HCT116 (cell line): ENCODE results near the gene SEMA6B. TPM values are rescaled to one million over a fixed set of nuclear protein-coding genes. Genes with fewer than 3 reads are reported as not detected.

Experiments used
- ATAC-seq: fragments of 200-7000 bp; cut with Tn5 transposase; 2 replicates; pipeline ENCODE4 v1.9.1; 2020; ENCODE audit warnings: mild to moderate bottlenecking, moderate library complexity
- BruUV-seq: library from RNA; stranded (reverse); fragments of 400-500 nt; replicated peaks from 2 replicates; lab custom pipeline; 2021; lab: Mats Ljungman, UMichigan
- CTCF ChIA-PET: fragments of 300-600 bp; sonication (Branson Sonifier 250); formaldehyde crosslinking; loops from one replicate; lab custom pipeline; 2021; ENCODE audit warnings: antibody characterized with exemption; lab: Charles Lee
- POLR2A ChIA-PET: fragments of 300-600, 350-600 bp; sonication (Branson Sonifier 250); formaldehyde crosslinking; loops from one replicate; lab custom pipeline; 2021; ENCODE audit warnings: antibody characterized with exemption; lab: Charles Lee
- RAD21 ChIA-PET, 2 experiments: fragments of 300-600 bp; sonication (Branson Sonifier 250); formaldehyde crosslinking; loops; one replicate each; lab custom pipeline; 2023; ENCODE audit warnings: low total read pairs in 2 of 2; ENCODE audit not compliant: uncharacterized antibody in 2 of 2, unreplicated experiment in 2 of 2, low non-redundant PET in 1 of 2; lab: Charles Lee
- DNase-seq: peaks from one replicate; pipeline ENCODE4 v3.0.0-alpha.2; 2010; ENCODE audit warnings: low read depth, low spot score
- H2AFZ ChIP-seq: fragments of 200-600 bp; shearing (Covaris generic), sonication (generic); 2 replicates; pipeline ENCODE4 v1.6.1; 2017; ENCODE audit warnings: low read depth, mixed run types, mixed read lengths, antibody characterized with exemption, low read length; ENCODE audit not compliant: poor library complexity, severe bottlenecking
- H3K27ac ChIP-seq: 2 replicates; pipeline ENCODE4 v1.5.1; 2012; ENCODE audit warnings: low read depth, low read length
- H3K27me3 ChIP-seq: fragments of 200-600 bp; sonication (generic); 2 replicates; pipeline ENCODE4 v1.6.1; 2016; ENCODE audit warnings: mixed run types, low read length, mixed read lengths; ENCODE audit not compliant: insufficient read depth
- H3K36me3 ChIP-seq, 2 experiments: fragments of 200-500 bp in 1 of 2; fragments of 200-600 bp in 1 of 2; sonication (Bioruptor generic) in 1 of 2; sonication (generic) in 1 of 2; 2 replicates each; pipeline versions ENCODE4 v1.5.1 to v1.6.1; 2014 to 2016; ENCODE audit warnings: low read length in 2 of 2, inconsistent platforms in 1 of 2, mixed read lengths in 1 of 2, mixed run types in 1 of 2; ENCODE audit not compliant: insufficient read depth in 2 of 2, control insufficient read depth in 1 of 2
- H3K4me1 ChIP-seq, 2 experiments: fragments of 200-600 bp in 1 of 2; sonication (generic) in 1 of 2; 2 replicates each; pipeline versions ENCODE4 v1.5.1 to v1.6.1; 2012 to 2017; ENCODE audit warnings: low read length in 2 of 2, inconsistent platforms in 1 of 2, mild to moderate bottlenecking in 1 of 2, mixed read lengths in 1 of 2, mixed run types in 1 of 2, moderate library complexity in 1 of 2; ENCODE audit not compliant: insufficient read depth in 2 of 2, control insufficient read depth in 1 of 2
- H3K4me2 ChIP-seq: fragments of 200-600 bp; sonication (generic); 2 replicates; pipeline ENCODE4 v1.6.1; 2017; ENCODE audit warnings: mixed run types, low read length, mixed read lengths
- H3K4me3 ChIP-seq, 2 experiments: fragments of 200-600 bp in 1 of 2; sonication (generic) in 1 of 2; replicated peaks in 1 of 2; 2 replicates each; pipeline ENCODE4 v1.5.1; 2011 to 2016; ENCODE audit warnings: low read length in 2 of 2, control low read depth in 1 of 2, low read depth in 1 of 2, mild to moderate bottlenecking in 1 of 2, mixed read lengths in 1 of 2, mixed run types in 1 of 2
- H3K79me2 ChIP-seq: fragments of 200-600 bp; sonication (generic); 2 replicates; pipeline ENCODE4 v1.6.1; 2017; ENCODE audit warnings: mild to moderate bottlenecking, mixed run types, low read length, moderate library complexity, mixed read lengths; ENCODE audit not compliant: insufficient read depth
- H3K9ac ChIP-seq: fragments of 200-600 bp; sonication (generic); 2 replicates; pipeline ENCODE4 v1.6.1; 2016; ENCODE audit warnings: low read length, mixed read lengths
- H3K9me2 ChIP-seq: fragments of 200-600 bp; sonication (generic), shearing (Covaris generic); 2 replicates; pipeline ENCODE4 v1.6.1; 2017; ENCODE audit warnings: mixed run types, mild to moderate bottlenecking, moderate library complexity; ENCODE audit not compliant: insufficient read depth
- H3K9me3 ChIP-seq, 2 experiments: fragments of 200-500 bp in 1 of 2; fragments of 200-600 bp in 1 of 2; sonication (Bioruptor generic) in 1 of 2; sonication (generic) in 1 of 2; 2 replicates each; pipeline ENCODE4 v1.6.1; 2014 to 2017; ENCODE audit warnings: low read length in 2 of 2, mixed read lengths in 2 of 2, inconsistent platforms in 1 of 2, low read depth in 1 of 2, mild to moderate bottlenecking in 1 of 2, mixed run types in 1 of 2, moderate library complexity in 1 of 2; ENCODE audit not compliant: control insufficient read depth in 1 of 2, insufficient read depth in 1 of 2
- H4K20me1 ChIP-seq: fragments of 200-600 bp; sonication (generic), shearing (Covaris generic); 2 replicates; pipeline ENCODE4 v1.6.1; 2017; ENCODE audit warnings: mixed run types, mild to moderate bottlenecking, moderate library complexity; ENCODE audit not compliant: insufficient read depth
- ATF3 ChIP-seq: IDR thresholded peaks from 2 replicates; pipeline ENCODE4 v1.6.1; 2012
- CBX3 ChIP-seq: IDR thresholded peaks from 2 replicates; pipeline ENCODE4 v1.6.1; 2012; ENCODE audit warnings: low read depth
- CTCF ChIP-seq, 3 experiments: fragments of 200-600 bp in 1 of 3; sonication (generic) in 1 of 3; IDR thresholded peaks in 2 of 3; conservative IDR thresholded peaks in 1 of 3; 2 replicates each; pipeline ENCODE4 v1.5.1; 2012 to 2017; ENCODE audit warnings: low read depth in 2 of 3, low read length in 2 of 3, antibody characterized with exemption in 1 of 3, borderline replicate concordance in 1 of 3, control low read depth in 1 of 3, mild to moderate bottlenecking in 1 of 3, mixed read lengths in 1 of 3, mixed run types in 1 of 3, moderate library complexity in 1 of 3; ENCODE audit not compliant: insufficient read depth in 1 of 3
- EGR1 ChIP-seq: IDR thresholded peaks from 2 replicates; pipeline ENCODE4 v1.6.1; 2012; ENCODE audit warnings: low read depth
- ELF1 ChIP-seq: IDR thresholded peaks from 2 replicates; pipeline ENCODE4 v1.6.1; 2012; ENCODE audit warnings: low read depth, borderline replicate concordance
- EZH2 ChIP-seq: fragments of 200-600 bp; sonication (generic); IDR thresholded peaks from 2 replicates; pipeline ENCODE4 v1.6.1; 2017; ENCODE audit warnings: antibody characterized with exemption, mixed run types
- FOSL1 ChIP-seq: IDR thresholded peaks from 2 replicates; pipeline ENCODE4 v1.6.1; 2012; ENCODE audit warnings: low read depth
- MAX ChIP-seq: IDR thresholded peaks from 2 replicates; pipeline ENCODE4 v1.6.1; 2012
- POLR2AphosphoS5 ChIP-seq: IDR thresholded peaks from 2 replicates; pipeline ENCODE4 v1.6.1; 2011; ENCODE audit warnings: mild to moderate bottlenecking, low read depth, low read length, moderate library complexity
- RAD21 ChIP-seq: IDR thresholded peaks from 2 replicates; pipeline ENCODE4 v1.6.1; 2012; ENCODE audit warnings: low read depth, mild to moderate bottlenecking
- REST ChIP-seq: IDR thresholded peaks from 2 replicates; pipeline ENCODE4 v1.6.1; 2012; ENCODE audit warnings: low read depth
- SIN3A ChIP-seq: IDR thresholded peaks from 2 replicates; pipeline ENCODE4 v1.6.1; 2012; ENCODE audit warnings: low read depth
- SP1 ChIP-seq: IDR thresholded peaks from 2 replicates; pipeline ENCODE4 v1.6.1; 2012; ENCODE audit warnings: low read depth
- SRF ChIP-seq: IDR thresholded peaks from 2 replicates; pipeline ENCODE4 v1.6.1; 2012; ENCODE audit warnings: low read depth
- TCF7L2 ChIP-seq: IDR thresholded peaks from 2 replicates; pipeline ENCODE4 v1.7.0; 2011; ENCODE audit warnings: borderline replicate concordance, inconsistent platforms; ENCODE audit not compliant: insufficient read depth, insufficient read length; ENCODE audit errors: extremely low read depth
- ZNF274 ChIP-seq: fragments of 200-500 bp; sonication (Bioruptor generic); IDR thresholded peaks from 2 replicates; pipeline ENCODE4 v1.6.1; 2014; ENCODE audit warnings: mild to moderate bottlenecking, low read depth, low read length, inconsistent platforms
- intact Hi-C: fragments of 100-400 bp; cut with micrococcal nuclease; formaldehyde crosslinking; loops from 2 replicates; pipeline ENCODE4 v1.10.0; 2022
- total RNA-seq: library from RNA; stranded (reverse); gene quantifications from one replicate; pipeline ENCODE4 v1.2.1, GENCODE V29; 2021; ENCODE audit not compliant: unreplicated experiment

SEMA6B gene
- total RNA-seq, 1 experiment from 2014 or later: 58.4 TPM

- intact Hi-C loops: no loop called here
- DNase-seq (no peak), ATAC-seq (no peak)
- no TSS peak for BruUV-seq
- Histone ChIP-seq H3K27me3 (no peaks in the 10 kb centered on the region), H3K9me3 (no peaks in the 10 kb centered on the region), H3K27ac (no peak overlapping the region), H3K36me3 (no peaks in the 10 kb centered on the region), H3K4me2 (no peak overlapping the region), H3K9ac (no peak overlapping the region), H4K20me1 (no peaks in the 10 kb centered on the region), H3K9me2 (no peaks in the 10 kb centered on the region), H2AFZ (no peak overlapping the region), H3K79me2 (no peaks in the 10 kb centered on the region), H3K4me1 (no peaks in the 10 kb centered on the region), H3K4me3 (no peak overlapping the region)
- TF ChIP-seq POLR2AphosphoS5 (no peak), TCF7L2 (no peak), EGR1 (no peak), SIN3A (no peak), RAD21 (no peak), ATF3 (no peak), CBX3 (no peak), REST (no peak), EZH2 (no peak), ELF1 (no peak), SP1 (no peak), ZNF274 (no peak), SRF (no peak), FOSL1 (no peak), MAX (no peak), CTCF (IDR thresholded peaks at IDR 0.05 in 2 of 3, conservative IDR thresholded peaks at IDR 0.05 in 1 of 3; ENCODE audit: borderline replicate concordance in 1 of 3, insufficient read depth in 1 of 3, low read depth in 2 of 3, low read length in 2 of 3) (no peak)
- ChIA-PET CTCF (interaction anchor here (0.7 to 2.0 kb wide), 2 partner anchors 8 to 9 kb away, joined by 3 to 8 read pairs; no protein-coding TSS in a partner anchor), RAD21 (no interaction called here), POLR2A (no interaction called here)
Observed at GRCh38 chr19:4515732-4516131, 43.8 kb downstream of the SEMA6B start.
